Muscle of back (tissue), 11 donors: ENCODE results near the gene CYP27A1. TPM values are rescaled to one million over a fixed set of nuclear protein-coding genes. Genes with fewer than 3 reads are reported as not detected.

Experiments
- DNase-seq, 3 donors: peaks; one replicate each; pipeline versions ENCODE4 v3.0.0 to v3.0.0-alpha.2; 2013
- polyA plus RNA-seq, 10 donors: library from polyadenylated mRNA; unstranded; fragments of 120-200 nt; gene quantifications; one replicate each; pipeline ENCODE4 v1.2.1, GENCODE V29; 2013; ENCODE audit not compliant: insufficient read length in 10 of 10

CYP27A1 gene
- polyA plus RNA-seq, 10 donors = 10.8 to 22.9 (median 19.0) TPM

GRCh38 chr2:218857371-218858137 lies 75.6 kb downstream of the CYP27A1 start:
- DNase-seq = no peak

- DNase-seq = no peak
These were observed 76.1 kb downstream of the CYP27A1 start for GRCh38 chr2:218858138-218858445.

GRCh38 chr2:218858671-218859555 lies 77.0 kb downstream of the CYP27A1 start:
- DNase-seq = no peak

- no peak for DNase-seq
These were observed 77.6 kb downstream of the CYP27A1 start, which contains the start of gene WNT6 for GRCh38 chr2:218859556-218859987. Gene WNT6, plus strand, starts transcription at chr2:218859805. Its CDS starts 233 bp downstream, at chr2:218860038.

- no peak for DNase-seq
These were observed 78.3 kb downstream of the CYP27A1 start for GRCh38 chr2:218859988-218860831.

GRCh38 chr2:218860950-218861381 lies 79.0 kb downstream of the CYP27A1 start:
- DNase-seq = peak; percentile 74 to 80 (median 76)

- no peak for DNase-seq
These were observed 79.8 kb downstream of the CYP27A1 start for GRCh38 chr2:218861645-218862318.

GRCh38 chr2:218863021-218863520 lies 81.1 kb downstream of the CYP27A1 start:
- DNase-seq = no peak

Other genes starting within 250 kb of the CYP27A1 start
- gene USP37, start 213.8 kb upstream of the CYP27A1 start, polyA plus RNA-seq = 10 to 100 TPM in 6 of 10 donors, 1 to 10 TPM in 4; 7.7 to 13.1 (median 10.9) TPM
- gene CNOT9, start 213.3 kb upstream of the CYP27A1 start, polyA plus RNA-seq = 10 to 100 TPM; 29.2 to 45.1 (median 37.3) TPM
- 10 to 100 TPM; 16.7 to 52.3 (median 40.0) TPM for gene PLCD4, start 174.2 kb upstream of the CYP27A1 start, polyA plus RNA-seq
- 10 to 100 TPM; 11.2 to 13.9 (median 12.3) TPM for gene ZNF142, start 122.5 kb upstream of the CYP27A1 start, polyA plus RNA-seq
- 10 to 100 TPM; 27.8 to 44.3 (median 35.2) TPM for gene BCS1L, start 122.5 kb upstream of the CYP27A1 start, polyA plus RNA-seq
- 10 to 100 TPM; 20.8 to 31.6 (median 26.5) TPM for gene RNF25, start 110.1 kb upstream of the CYP27A1 start, polyA plus RNA-seq
- 10 to 100 TPM; 18.0 to 58.9 (median 23.8) TPM for gene STK36, start 110.1 kb upstream of the CYP27A1 start, polyA plus RNA-seq
- gene TTLL4, start 71.3 kb upstream of the CYP27A1 start, polyA plus RNA-seq = 10 to 100 TPM; 18.0 to 41.0 (median 24.0) TPM
- gene PRKAG3, start 49.7 kb downstream of the CYP27A1 start, polyA plus RNA-seq = 10 to 100 TPM in 9 of 10 donors, 1 to 10 TPM in 1; 6.1 to 32.1 (median 24.6) TPM
- gene WNT6, start 77.7 kb downstream of the CYP27A1 start, polyA plus RNA-seq = 1 to 10 TPM in 2 of 10 donors, under 1 TPM in 2, not detected in 6; 0.23 to 5.2 (median 1.5) TPM
- gene WNT10A, start 98.7 kb downstream of the CYP27A1 start, polyA plus RNA-seq = 1 to 10 TPM in 2 of 10 donors, under 1 TPM in 5, not detected in 3; 0.08 to 4.1 (median 0.27) TPM
- under 1 TPM in 2 of 10 donors, not detected in 8; 0.07 to 0.12 TPM for gene CDK5R2, start 177.5 kb downstream of the CYP27A1 start, polyA plus RNA-seq
- under 1 TPM in 5 of 10 donors, not detected in 5; 0.07 to 0.48 (median 0.22) TPM for gene FEV, start 203.0 kb downstream of the CYP27A1 start, polyA plus RNA-seq
- gene CRYBA2, start 211.3 kb downstream of the CYP27A1 start, polyA plus RNA-seq = not detected